MG63 (cell line): ENCODE measurements around the gene PRKN. TPM values are rescaled to one million over a fixed set of nuclear protein-coding genes. Genes with fewer than 3 reads are reported as not detected.

Experiments used
- DNase-seq: peaks from one replicate; pipeline ENCODE4 v3.0.0-alpha.2; 2020
- H3K27me3 ChIP-seq: fragments of 250-450 bp; sonication (Bioruptor Pico); 2 replicates; pipeline ENCODE4 v1.5.1; 2020; ENCODE audit warnings: mild to moderate bottlenecking, moderate library complexity
- H3K36me3 ChIP-seq: fragments of 250-450 bp; sonication (Bioruptor Pico); 2 replicates; pipeline ENCODE4 v1.5.1; 2020; ENCODE audit warnings: mild to moderate bottlenecking, moderate library complexity
- H3K4me3 ChIP-seq: fragments of 250-450 bp; sonication (Bioruptor Pico); 2 replicates; pipeline ENCODE4 v1.5.1; 2020; ENCODE audit warnings: mild to moderate bottlenecking, moderate library complexity
- H3K9me3 ChIP-seq: fragments of 250-450 bp; sonication (Bioruptor Pico); 2 replicates; pipeline ENCODE4 v1.5.1; 2020; ENCODE audit warnings: mild to moderate bottlenecking, moderate library complexity
- total RNA-seq: library from RNA; depleted of rRNA; stranded (reverse); fragments of >200 nt; shearing (Covaris generic); gene quantifications from 2 replicates; pipeline ENCODE4 v1.2.3, GENCODE V29; 2014; ENCODE audit warnings: low replicate concordance

Gene PRKN
- total RNA-seq, 1 experiment from 2014 or later, result not detected

GRCh38 chr6:162014069-162014811 lies 713.3 kb downstream of the PRKN start:
- no peak for DNase-seq
- H3K27me3 ChIP-seq, result no peaks in the 10 kb centered on the region
- no peak overlapping the region for H3K4me3 ChIP-seq
- no peaks in the 10 kb centered on the region for H3K36me3 ChIP-seq
- H3K9me3 ChIP-seq, result no peaks in the 10 kb centered on the region

- DNase-seq, result no peak
- no peaks in the 10 kb centered on the region for H3K36me3 ChIP-seq
- no peaks in the 10 kb centered on the region for H3K9me3 ChIP-seq
- no peaks in the 10 kb centered on the region for H3K27me3 ChIP-seq
- H3K4me3 ChIP-seq, result no peak overlapping the region
Observed at GRCh38 chr6:162005372-162005771, 722.2 kb downstream of the PRKN start.

GRCh38 chr6:161996783-161997182 lies 730.8 kb downstream of the PRKN start:
- no peak for DNase-seq
- H3K27me3 ChIP-seq, result no peaks in the 10 kb centered on the region
- no peaks in the 10 kb centered on the region for H3K9me3 ChIP-seq
- no peaks in the 10 kb centered on the region for H3K36me3 ChIP-seq
- H3K4me3 ChIP-seq, result no peak overlapping the region

DNA sequence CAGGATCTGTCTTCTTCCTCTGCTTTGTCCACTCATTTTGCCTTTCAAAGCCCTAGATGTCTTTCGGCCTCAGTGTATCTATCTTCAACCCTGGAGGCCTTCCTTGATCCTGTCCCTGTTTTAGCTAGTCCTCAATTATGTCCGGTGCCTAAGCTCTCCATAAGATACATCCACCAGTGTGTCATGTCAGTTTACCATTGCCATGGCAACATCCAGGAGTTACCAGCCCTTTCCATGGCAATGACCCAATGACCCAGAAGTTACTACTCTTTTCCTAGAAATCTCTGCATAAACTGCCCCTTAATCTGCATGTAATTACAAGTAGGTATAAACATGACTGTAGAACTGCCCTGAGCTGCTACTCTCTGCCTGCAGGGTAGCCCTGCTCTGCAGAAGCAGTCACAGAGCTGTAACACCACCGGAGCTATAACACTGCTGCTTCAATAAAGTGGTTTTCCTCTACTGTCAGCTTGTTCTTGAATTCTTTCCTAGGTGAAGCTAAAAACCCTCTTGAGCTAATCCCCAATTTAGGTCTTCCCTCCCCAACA lies 741.6 kb downstream of the PRKN start:
- DNase-seq, result no peak
- H3K4me3 ChIP-seq, result no peak overlapping the region
- H3K9me3 ChIP-seq, result no peaks in the 10 kb centered on the region

GRCh38 chr6:161984713-161985112 lies 742.9 kb downstream of the PRKN start:
- DNase-seq, result no peak
- Histone ChIP-seq H3K27me3 (no peaks in the 10 kb centered on the region), H3K36me3 (no peaks in the 10 kb centered on the region), H3K4me3 (no peak overlapping the region), H3K9me3 (no peaks in the 10 kb centered on the region)

More for the DNA sequence above, 741.6 kb downstream of the PRKN start:
- H3K27me3 ChIP-seq, result no peaks in the 10 kb centered on the region
- no peaks in the 10 kb centered on the region for H3K36me3 ChIP-seq

DNA sequence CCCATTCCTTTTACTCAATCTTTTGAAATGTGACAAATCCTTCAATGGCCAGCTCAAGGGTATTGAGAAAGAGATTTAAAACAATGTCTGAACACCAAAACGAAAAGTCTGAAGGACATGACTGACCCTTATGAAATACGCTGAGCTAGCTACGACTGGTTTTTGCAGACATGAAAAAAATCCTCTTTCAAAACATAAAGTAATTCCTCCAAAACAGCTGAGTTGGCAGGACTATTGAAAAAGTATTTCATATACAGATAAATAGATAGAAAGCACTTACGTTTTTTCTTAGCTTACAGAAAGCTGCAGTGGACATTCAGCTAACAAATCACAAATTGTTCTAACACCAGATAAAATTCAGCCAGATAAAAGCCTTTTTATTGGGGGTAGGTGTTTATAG lies 751.0 kb downstream of the PRKN start:
- Histone ChIP-seq H3K4me3 (no peak overlapping the region), H3K9me3 (0 out of 2 replicates have a peak, but pooled peaks cover 2% of the 10 kb centered on the region), H3K27me3 (no peaks in the 10 kb centered on the region), H3K36me3 (no peaks in the 10 kb centered on the region)
- no peak for DNase-seq

GRCh38 chr6:161973064-161973463 lies 754.5 kb downstream of the PRKN start:
- Histone ChIP-seq H3K4me3 (no peak overlapping the region), H3K9me3 (0 out of 2 replicates have a peak, but pooled peaks cover 2% of the 10 kb centered on the region), H3K36me3 (no peaks in the 10 kb centered on the region), H3K27me3 (no peaks in the 10 kb centered on the region)
- DNase-seq, result no peak

DNA sequence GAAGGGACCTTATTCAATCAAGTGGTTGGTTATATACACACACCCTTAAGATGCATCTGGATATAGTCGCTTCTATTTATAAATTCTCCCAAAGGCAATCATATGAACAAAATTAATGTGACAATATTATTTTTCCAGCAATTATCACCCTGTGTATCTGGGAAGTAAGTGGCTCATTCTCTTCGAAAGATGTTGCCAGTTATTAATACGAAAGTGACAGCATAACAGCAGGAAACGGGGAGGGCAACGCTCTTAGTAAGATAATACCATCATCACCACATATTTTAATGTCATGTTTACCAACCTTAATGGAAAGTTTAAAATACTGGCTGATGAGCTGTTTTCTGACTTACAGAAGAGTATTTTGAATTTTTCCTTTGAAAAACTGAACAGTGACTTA lies 756.5 kb downstream of the PRKN start:
- no peak overlapping the region for H3K4me3 ChIP-seq
- H3K27me3 ChIP-seq, result no peaks in the 10 kb centered on the region
- H3K36me3 ChIP-seq, result no peaks in the 10 kb centered on the region
- no peak for DNase-seq
- H3K9me3 ChIP-seq, result no peaks in the 10 kb centered on the region

DNA sequence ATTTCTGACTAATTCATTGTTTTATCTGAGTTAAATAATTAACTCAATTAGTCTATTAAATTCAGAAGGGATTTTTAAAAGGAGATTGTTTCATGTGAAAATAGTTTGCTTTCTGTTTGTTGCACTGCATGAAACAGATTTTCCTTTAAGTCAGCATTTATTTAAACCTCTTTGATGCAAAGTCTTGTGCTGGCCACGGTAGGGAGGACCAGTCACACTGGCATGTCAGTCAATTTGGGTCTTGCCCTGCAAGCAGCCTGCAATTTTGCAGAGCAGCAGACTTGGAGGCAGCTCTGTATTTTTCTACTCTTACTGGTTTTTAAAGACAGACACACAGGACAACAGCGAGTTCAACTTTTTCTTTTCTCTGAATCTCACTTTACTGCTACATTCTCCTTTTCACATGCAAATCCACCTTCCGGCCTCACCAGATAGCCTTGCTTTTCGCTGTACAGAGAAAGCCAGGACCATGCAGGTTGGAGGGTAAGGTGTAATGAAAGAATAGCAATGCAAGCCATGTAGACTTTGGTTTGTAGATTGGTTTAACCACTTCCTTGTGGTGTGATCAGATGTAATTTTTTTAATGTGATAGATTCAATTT lies 763.8 kb downstream of the PRKN start:
- Histone ChIP-seq H3K4me3 (no peak overlapping the region), H3K9me3 (no peaks in the 10 kb centered on the region), H3K27me3 (no peaks in the 10 kb centered on the region), H3K36me3 (no peaks in the 10 kb centered on the region)
- no peak for DNase-seq

DNA sequence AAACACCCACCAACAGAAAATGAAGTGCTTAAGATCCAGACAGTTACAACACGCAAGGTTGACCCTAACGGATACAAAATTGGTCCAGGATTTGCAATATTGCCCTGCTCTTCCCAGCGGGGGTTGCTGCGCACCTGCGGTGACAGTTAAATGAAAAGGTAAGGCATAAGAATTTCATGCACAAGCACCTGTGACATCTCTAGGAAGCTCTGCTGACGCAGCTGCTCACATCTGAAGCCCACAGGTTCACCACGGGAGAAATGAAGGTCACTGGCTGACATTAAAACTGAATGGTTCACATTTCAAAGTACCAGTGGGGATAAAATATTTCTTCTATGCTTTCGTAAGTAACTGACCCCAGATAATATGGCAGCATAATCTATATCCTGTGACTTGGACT lies 764.4 kb downstream of the PRKN start:
- H3K9me3 ChIP-seq, result no peaks in the 10 kb centered on the region
- H3K4me3 ChIP-seq, result no peak overlapping the region
- H3K27me3 ChIP-seq, result no peaks in the 10 kb centered on the region
- DNase-seq, result no peak
- H3K36me3 ChIP-seq, result no peaks in the 10 kb centered on the region

DNA sequence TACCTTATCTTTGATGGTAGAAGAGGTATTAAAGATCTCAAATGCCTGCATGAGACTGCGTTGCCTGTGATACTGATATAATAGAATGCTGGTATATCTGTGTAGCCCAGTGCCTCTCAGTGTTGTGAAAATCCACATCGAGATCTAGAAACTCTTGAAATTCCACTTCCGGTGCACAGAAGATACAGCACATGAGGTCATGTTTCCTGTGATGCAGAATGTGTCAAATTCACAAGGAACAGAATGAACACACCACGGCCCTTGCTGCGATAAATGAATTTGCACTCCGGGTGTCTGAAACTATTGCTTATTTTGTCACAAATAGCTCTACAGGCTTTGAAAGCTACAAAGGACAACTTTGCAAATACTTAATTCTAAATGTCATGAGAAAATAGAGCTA lies 765.8 kb downstream of the PRKN start:
- no peak for DNase-seq
- Histone ChIP-seq H3K27me3 (no peaks in the 10 kb centered on the region), H3K4me3 (no peak overlapping the region), H3K36me3 (no peaks in the 10 kb centered on the region), H3K9me3 (no peaks in the 10 kb centered on the region)

DNA sequence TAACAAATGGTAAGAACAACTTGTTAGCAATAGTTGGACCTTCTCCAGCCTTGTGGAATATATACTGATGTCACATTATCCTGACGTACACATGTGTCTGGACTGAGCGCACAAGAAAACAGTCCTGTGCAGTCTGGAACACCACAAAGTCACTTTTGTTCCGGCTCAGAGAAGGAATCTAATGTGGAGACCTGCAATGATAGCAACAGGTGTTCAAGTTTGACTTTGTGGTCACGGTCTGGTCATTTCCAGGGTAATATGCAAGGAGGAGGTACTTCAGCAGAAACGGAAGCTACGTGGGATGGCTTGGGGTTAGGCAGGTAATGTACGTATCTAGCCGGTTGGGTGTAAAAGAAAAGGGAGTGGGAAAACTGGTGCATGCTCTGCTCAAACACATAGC lies 766.5 kb downstream of the PRKN start:
- Histone ChIP-seq H3K36me3 (no peaks in the 10 kb centered on the region), H3K27me3 (no peaks in the 10 kb centered on the region), H3K9me3 (no peaks in the 10 kb centered on the region), H3K4me3 (no peak overlapping the region)
- DNase-seq, result no peak

DNA sequence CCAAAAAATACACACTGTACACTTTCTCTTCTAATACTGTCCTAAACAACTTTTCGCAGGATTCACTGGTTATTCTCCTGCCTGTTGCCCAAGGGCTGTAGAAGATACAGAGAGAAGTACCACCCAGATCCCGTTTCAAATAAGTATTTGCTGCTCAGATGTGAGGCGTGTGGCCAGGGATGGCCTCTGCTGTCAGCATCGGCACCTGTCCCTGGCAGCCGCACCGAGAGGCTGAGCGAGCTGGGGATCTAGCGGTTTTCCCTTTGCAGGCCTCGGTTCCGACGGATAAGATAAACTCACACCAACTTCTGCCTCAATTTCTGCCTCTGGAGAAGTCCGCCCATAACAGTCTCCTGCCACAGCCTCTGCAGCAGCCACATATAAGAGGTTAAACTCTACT lies 768.5 kb downstream of the PRKN start:
- Histone ChIP-seq H3K9me3 (no peaks in the 10 kb centered on the region), H3K27me3 (no peaks in the 10 kb centered on the region), H3K36me3 (no peaks in the 10 kb centered on the region), H3K4me3 (no peak overlapping the region)
- DNase-seq, result no peak

DNA sequence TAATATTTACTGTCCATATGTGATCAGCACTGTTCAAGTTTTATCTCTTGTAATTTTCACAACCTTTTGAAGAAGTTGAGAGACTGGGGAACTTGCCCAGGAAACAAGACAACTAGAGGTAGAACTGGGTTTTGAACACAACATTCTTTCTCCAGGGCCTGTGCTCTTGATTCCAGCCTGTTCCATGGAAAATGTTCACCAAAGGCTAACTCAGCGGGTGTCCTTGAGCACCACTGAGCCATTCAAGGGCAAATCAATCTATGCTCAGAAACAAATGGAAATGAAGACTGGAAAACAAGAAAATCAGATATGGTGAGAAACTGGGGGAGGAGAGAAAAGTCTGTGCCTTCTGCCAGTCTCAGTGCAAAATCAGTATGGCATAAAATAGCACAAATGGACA lies 771.5 kb downstream of the PRKN start:
- Histone ChIP-seq H3K27me3 (no peaks in the 10 kb centered on the region), H3K36me3 (no peaks in the 10 kb centered on the region), H3K4me3 (no peak overlapping the region), H3K9me3 (no peaks in the 10 kb centered on the region)
- no peak for DNase-seq

DNA sequence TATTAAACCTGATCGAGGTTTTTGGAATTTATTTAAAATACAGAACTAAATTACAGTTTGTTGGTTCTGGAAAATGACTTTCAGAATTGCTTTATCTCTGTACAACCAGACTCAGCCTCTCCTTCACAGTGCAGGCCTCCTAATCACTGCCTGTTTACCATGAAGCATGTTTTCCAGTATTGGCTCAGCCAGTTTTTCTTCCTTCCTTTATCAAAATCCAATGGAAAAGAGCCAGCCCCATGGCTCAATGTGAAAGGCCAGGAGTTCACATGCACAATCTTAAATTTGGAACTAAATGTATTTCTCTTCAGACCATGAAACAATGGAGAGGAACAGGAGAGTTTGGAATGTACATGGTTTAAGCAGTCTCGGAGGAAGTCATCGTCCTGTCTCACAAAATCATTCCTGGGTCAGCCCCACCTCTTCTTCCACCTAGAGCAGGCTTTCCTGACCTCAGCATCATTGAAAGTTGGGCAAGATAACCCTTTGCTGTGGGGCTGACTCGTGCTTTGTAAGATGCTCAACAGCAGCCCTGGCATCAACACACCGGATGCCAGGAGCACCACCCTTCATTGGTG lies 772.8 kb downstream of the PRKN start:
- no peaks in the 10 kb centered on the region for H3K36me3 ChIP-seq
- no peaks in the 10 kb centered on the region for H3K9me3 ChIP-seq
- H3K4me3 ChIP-seq, result no peak overlapping the region
- H3K27me3 ChIP-seq, result no peaks in the 10 kb centered on the region
- no peak for DNase-seq

GRCh38 chr6:161954077-161954476 lies 773.5 kb downstream of the PRKN start:
- Histone ChIP-seq H3K4me3 (no peak overlapping the region), H3K27me3 (no peaks in the 10 kb centered on the region), H3K9me3 (no peaks in the 10 kb centered on the region), H3K36me3 (no peaks in the 10 kb centered on the region)
- DNase-seq, result no peak

GRCh38 chr6:161951126-161951525 lies 776.4 kb downstream of the PRKN start:
- no peaks in the 10 kb centered on the region for H3K36me3 ChIP-seq

GRCh38 chr6:161949531-161949930 lies 778.0 kb downstream of the PRKN start:
- H3K27me3 ChIP-seq, result no peaks in the 10 kb centered on the region
- no peaks in the 10 kb centered on the region for H3K9me3 ChIP-seq
- no peak for DNase-seq
- H3K4me3 ChIP-seq, result no peak overlapping the region
- no peaks in the 10 kb centered on the region for H3K36me3 ChIP-seq

More at GRCh38 chr6:161951126-161951525, 776.4 kb downstream of the PRKN start:
- H3K27me3 ChIP-seq, result no peaks in the 10 kb centered on the region
- no peak for DNase-seq
- no peaks in the 10 kb centered on the region for H3K9me3 ChIP-seq
- no peak overlapping the region for H3K4me3 ChIP-seq
